SK-N-SH (cell line): ENCODE measurements around the gene PCSK5. TPM values are rescaled to one million over a fixed set of nuclear protein-coding genes. Genes with fewer than 3 reads are reported as not detected.

Experiments used
- CTCF ChIA-PET: fragments of 300-600, 350-600 bp; formaldehyde crosslinking; extraction: SDS; loops from one replicate; lab custom pipeline; 2021; lab: Yijun Ruan, JAX
- POLR2A ChIA-PET: fragments of 350-600 bp; sonication (Branson Sonifier 250); formaldehyde crosslinking; extraction: SDS; loops from one replicate; lab custom pipeline; 2020; ENCODE audit warnings: antibody characterized with exemption, inconsistent platforms; lab: Yijun Ruan, JAX
- DNase-seq: peaks from one replicate; pipeline ENCODE4 v3.0.0; 2012
- H2AFZ ChIP-seq: fragments of 200-600 bp; sonication (generic); 2 replicates; pipeline ENCODE4 v1.8.1; 2016; ENCODE audit warnings: antibody characterized with exemption, mild to moderate bottlenecking, low read depth
- H3F3A ChIP-seq: fragments of 200-600 bp; sonication (generic); replicated peaks from 2 replicates; pipeline ENCODE3; 2016; ENCODE audit warnings: antibody characterized with exemption, mild to moderate bottlenecking; ENCODE audit not compliant: insufficient read depth
- H3K27ac ChIP-seq, 2 experiments: fragments of 200-500 bp in 1 of 2; fragments of 200-600 bp in 1 of 2; sonication (Bioruptor generic) in 1 of 2; sonication (generic), shearing (Covaris generic) in 1 of 2; 2 replicates each; pipeline versions ENCODE4 v1.5.1 to v1.6.1; 2014 to 2016; ENCODE audit warnings: low read depth in 2 of 2, inconsistent platforms in 1 of 2, low read length in 1 of 2, mild to moderate bottlenecking in 1 of 2, mixed read lengths in 1 of 2
- H3K27me3 ChIP-seq: fragments of 200-600 bp; sonication (generic), shearing (Covaris generic); 2 replicates; pipeline ENCODE4 v1.6.1; 2016; ENCODE audit warnings: mixed run types; ENCODE audit not compliant: insufficient read depth
- H3K36me3 ChIP-seq, 2 experiments: fragments of 200-500 bp in 1 of 2; fragments of 200-600 bp in 1 of 2; sonication (Bioruptor generic) in 1 of 2; sonication (generic) in 1 of 2; replicated peaks in 1 of 2; 2 replicates each; pipeline versions ENCODE3 to v1.5.1; 2014 to 2016; ENCODE audit warnings: low read length in 1 of 2, mild to moderate bottlenecking in 1 of 2; ENCODE audit not compliant: insufficient read depth in 2 of 2, control insufficient read depth in 1 of 2
- H3K4me1 ChIP-seq, 2 experiments: fragments of 200-500 bp in 1 of 2; fragments of 200-600 bp in 1 of 2; sonication (Bioruptor generic) in 1 of 2; sonication (generic), shearing (Covaris generic) in 1 of 2; 2 replicates each; pipeline versions ENCODE4 v1.5.1 to v1.6.1; 2014 to 2016; ENCODE audit warnings: low read depth in 1 of 2, low read length in 1 of 2, mixed run types in 1 of 2; ENCODE audit not compliant: insufficient read depth in 2 of 2, control insufficient read depth in 1 of 2
- H3K4me2 ChIP-seq: fragments of 200-600 bp; sonication (generic), shearing (Covaris generic); 2 replicates; pipeline ENCODE4 v1.6.1; 2017; ENCODE audit warnings: mixed run types
- H3K4me3 ChIP-seq, 2 experiments: fragments of 200-500 bp in 1 of 2; fragments of 200-600 bp in 1 of 2; sonication (Bioruptor generic) in 1 of 2; sonication (generic), shearing (Covaris generic) in 1 of 2; 2 replicates each; pipeline versions ENCODE4 v1.5.1 to v1.8.1; 2014 to 2016; ENCODE audit warnings: low read depth in 2 of 2, inconsistent platforms in 1 of 2, low read length in 1 of 2, mild to moderate bottlenecking in 1 of 2, mixed read lengths in 1 of 2, moderate library complexity in 1 of 2
- H3K79me2 ChIP-seq: fragments of 200-600 bp; sonication (generic); 2 replicates; pipeline ENCODE4 v1.8.1; 2017; ENCODE audit warnings: mild to moderate bottlenecking; ENCODE audit not compliant: insufficient read depth
- H3K9ac ChIP-seq: fragments of 200-600 bp; sonication (generic); 2 replicates; pipeline ENCODE4 v1.6.1; 2017; ENCODE audit warnings: mixed run types
- H3K9me2 ChIP-seq: fragments of 200-600 bp; sonication (generic); 2 replicates; pipeline ENCODE4 v1.6.1; 2017; ENCODE audit warnings: mixed run types
- H3K9me3 ChIP-seq: fragments of 200-600 bp; sonication (generic); 2 replicates; pipeline ENCODE4 v1.6.1; 2017; ENCODE audit warnings: mixed run types, mild to moderate bottlenecking, moderate library complexity
- H4K20me1 ChIP-seq: fragments of 200-600 bp; sonication (generic); 2 replicates; pipeline ENCODE4 v1.6.1; 2017; ENCODE audit warnings: mild to moderate bottlenecking, mixed run types; ENCODE audit not compliant: insufficient read depth
- CHD2 ChIP-seq: fragments of 150-350 bp; IDR thresholded peaks from 2 replicates; pipeline ENCODE4 v1.6.1; 2018; ENCODE audit warnings: low read length; ENCODE audit not compliant: partially characterized antibody
- CTCF ChIP-seq: fragments of 200-600 bp; sonication (generic); IDR thresholded peaks from 2 replicates; pipeline ENCODE4 v1.6.1; 2017; ENCODE audit warnings: antibody characterized with exemption, mild to moderate bottlenecking, moderate library complexity
- ELF1 ChIP-seq: IDR thresholded peaks from 2 replicates; pipeline ENCODE4 v1.4.0; 2012
- FOSL2 ChIP-seq: IDR thresholded peaks from 2 replicates; pipeline ENCODE4 v1.4.0; 2012; ENCODE audit warnings: low read depth, mild to moderate bottlenecking, moderate library complexity, borderline replicate concordance
- NFIC ChIP-seq: IDR thresholded peaks from 2 replicates; pipeline ENCODE4 v1.4.0; 2012; ENCODE audit warnings: borderline replicate concordance
- REST ChIP-seq: IDR thresholded peaks from 2 replicates; pipeline ENCODE4 v1.6.1; 2012; ENCODE audit warnings: mild to moderate bottlenecking, low read depth, low read length, moderate library complexity
- USF2 ChIP-seq: fragments of 150-350 bp; IDR thresholded peaks from 2 replicates; pipeline ENCODE4 v1.6.1; 2017; ENCODE audit warnings: antibody characterized with exemption, low read length, low read depth, borderline replicate concordance
- WGBS: methylation state at CpG from one replicate; pipeline ENCODE4 v1.1.6; 2017; ENCODE audit warnings: low lambda C conversion rate; 5-methylcytosine and 5-hydroxymethylcytosine counted together
- polyA plus RNA-seq, 3 experiments: library from polyadenylated mRNA; depleted of rRNA; stranded (reverse); fragments of >200 nt; gene quantifications; 2 replicates each; pipeline ENCODE4 v1.2.3, GENCODE V29; 2012

PCSK5 gene
- polyA plus RNA-seq, 1 of the 3 experiments (the other 2 are of a cell fraction): 0.08 TPM

DNA sequence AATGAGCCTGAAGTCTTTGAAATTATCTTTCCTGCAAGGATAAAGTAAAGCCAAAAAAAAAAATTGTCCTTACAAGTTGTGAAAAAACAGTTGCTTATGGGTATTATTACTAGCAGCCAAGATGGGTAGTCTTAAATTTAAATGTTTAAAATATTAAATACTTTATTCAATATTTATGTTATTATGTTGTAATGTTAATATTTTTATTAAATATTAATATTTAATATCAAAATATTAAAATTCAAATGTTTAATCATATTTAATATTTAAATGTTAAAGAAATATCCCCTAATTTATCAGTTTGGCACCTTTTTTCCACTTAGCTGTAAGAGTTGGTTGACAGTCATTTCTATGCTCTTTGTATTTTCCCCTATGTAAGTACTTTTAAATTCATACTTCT, 86.1 kb downstream of the PCSK5 start:
- no peaks in the 10 kb centered on the region for H3K9me3 ChIP-seq
- TF ChIP-seq FOSL2 (no peak), USF2 (no peak), NFIC (no peak)
- no peaks in the 10 kb centered on the region for H4K20me1 ChIP-seq
- H3K27me3 ChIP-seq: no peaks in the 10 kb centered on the region
- no peaks in the 10 kb centered on the region for H3K9me2 ChIP-seq
- H3K36me3 ChIP-seq: no peaks in the 10 kb centered on the region
- no peaks in the 10 kb centered on the region for H3K79me2 ChIP-seq
- H2AFZ ChIP-seq: no peak overlapping the region
- H3K9ac ChIP-seq: no peak overlapping the region
- no peak overlapping the region for H3K27ac ChIP-seq
- POLR2A ChIA-PET: no interaction called here
- no peaks in the 10 kb centered on the region for H3F3A ChIP-seq
- no peak overlapping the region for H3K4me3 ChIP-seq
- no peak overlapping the region for H3K4me2 ChIP-seq
- CTCF ChIA-PET: no interaction called here
- no peak for DNase-seq
- H3K4me1 ChIP-seq: no peaks in the 10 kb centered on the region

GRCh38 chr9:75979362-75979761, 88.9 kb downstream of the PCSK5 start:
- CTCF ChIA-PET: interaction anchor here (2.0 kb wide), 1 partner anchor 10 kb away, joined by 6 read pairs; no protein-coding TSS in a partner anchor
- H3K9ac ChIP-seq: no peak overlapping the region
- no peaks in the 10 kb centered on the region for H3K4me1 ChIP-seq
- H3K4me3 ChIP-seq: no peak overlapping the region
- no peak overlapping the region for H3K27ac ChIP-seq
- H3K9me3 ChIP-seq: no peaks in the 10 kb centered on the region
- TF ChIP-seq ELF1: no peak
- TF ChIP-seq CTCF: peak; percentile 26; the same call in 1 of the 2 replicates
- no peaks in the 10 kb centered on the region for H3K9me2 ChIP-seq
- no peak for DNase-seq
- no peaks in the 10 kb centered on the region for H4K20me1 ChIP-seq
- 1% methylated on average over 4 of the region's 4 CpGs for WGBS
- H3F3A ChIP-seq: no peaks in the 10 kb centered on the region
- POLR2A ChIA-PET: no interaction called here
- H3K4me2 ChIP-seq: no peak overlapping the region
- no peak overlapping the region for H2AFZ ChIP-seq
- H3K79me2 ChIP-seq: no peaks in the 10 kb centered on the region
- H3K36me3 ChIP-seq: no peaks in the 10 kb centered on the region
- no peaks in the 10 kb centered on the region for H3K27me3 ChIP-seq

- no peaks in the 10 kb centered on the region for H3K9me3 ChIP-seq
- DNase-seq: no peak
- H4K20me1 ChIP-seq: no peaks in the 10 kb centered on the region
- WGBS: 12% methylated on average over 4 of the region's 4 CpGs
- H3K36me3 ChIP-seq: no peaks in the 10 kb centered on the region
- POLR2A ChIA-PET: no interaction called here
- H3K9ac ChIP-seq: no peak overlapping the region
- H3F3A ChIP-seq: no peaks in the 10 kb centered on the region
- H3K4me1 ChIP-seq: no peaks in the 10 kb centered on the region
- H3K27me3 ChIP-seq: no peaks in the 10 kb centered on the region
- no peak overlapping the region for H3K27ac ChIP-seq
- H3K9me2 ChIP-seq: no peaks in the 10 kb centered on the region
- no peak overlapping the region for H3K4me2 ChIP-seq
- H2AFZ ChIP-seq: no peak overlapping the region
- TF ChIP-seq REST (no peak), CHD2 (no peak)
- CTCF ChIA-PET: no interaction called here
- no peaks in the 10 kb centered on the region for H3K79me2 ChIP-seq
- no peak overlapping the region for H3K4me3 ChIP-seq
Observed at GRCh38 chr9:75983319-75984045, 93.0 kb downstream of the PCSK5 start.
